Endothelial cell of umbilical vein (primary cell): ENCODE results near the gene ARHGEF11. TPM values are rescaled to one million over a fixed set of nuclear protein-coding genes. Genes with fewer than 3 reads are reported as not detected.
A peak's percentile ranks its signal among the peaks of the same experiment; 100 is the strongest.

Experiments used
- BruUV-seq: library from RNA; stranded (reverse); fragments of 400-500 nt; replicated peaks from 2 replicates; lab custom pipeline; 2021; lab: Mats Ljungman, UMichigan
- CTCF ChIA-PET: fragments of 300-600, 350-600 bp; sonication (Branson Sonifier 250); formaldehyde crosslinking; loops from one replicate; lab custom pipeline; 2021; ENCODE audit warnings: antibody characterized with exemption, inconsistent platforms; lab: Charles Lee
- POLR2A ChIA-PET: fragments of 300-600, 350-600 bp; sonication (Branson Sonifier 250); formaldehyde crosslinking; loops from one replicate; lab custom pipeline; 2021; ENCODE audit warnings: antibody characterized with exemption, inconsistent platforms; lab: Charles Lee
- DNase-seq: peaks from one replicate; pipeline ENCODE4 v3.0.0-alpha.2; 2011; ENCODE audit warnings: low read depth, low spot score
- FAIRE-seq: peaks from 2 replicates; lab custom pipeline; 2011; peaks lifted over from hg19 to GRCh38; lab: Jason Lieb, UNC
- H2AFZ ChIP-seq: 2 replicates; pipeline ENCODE4 v1.6.0; 2012; ENCODE audit warnings: low read depth, low read length, control low read depth, inconsistent platforms
- H3K27ac ChIP-seq: 2 replicates; pipeline ENCODE4 v1.5.1; 2011; ENCODE audit warnings: low read depth, mild to moderate bottlenecking, control low read depth, low read length, moderate library complexity; ENCODE audit not compliant: insufficient read depth
- H3K27me3 ChIP-seq, 2 experiments: 2 replicates each; pipeline versions ENCODE4 v1.6.0 to v1.6.1; 2011; ENCODE audit warnings: low read length in 2 of 2, mixed read lengths in 1 of 2; ENCODE audit not compliant: control insufficient read depth in 2 of 2, insufficient read depth in 2 of 2
- H3K36me3 ChIP-seq, 2 experiments: 2 replicates in 1 of 2; 3 replicates in 1 of 2; pipeline ENCODE4 v1.5.1; 2011; ENCODE audit warnings: low read length in 2 of 2, mild to moderate bottlenecking in 1 of 2, moderate library complexity in 1 of 2; ENCODE audit not compliant: control insufficient read depth in 2 of 2, insufficient read depth in 2 of 2; ENCODE audit errors: extremely low read depth in 1 of 2
- H3K4me1 ChIP-seq: 3 replicates; pipeline ENCODE4 v1.5.1; 2011; ENCODE audit warnings: mild to moderate bottlenecking, low read length; ENCODE audit not compliant: control insufficient read depth, insufficient read depth; ENCODE audit errors: extremely low read depth
- H3K4me2 ChIP-seq: 2 replicates; pipeline ENCODE4 v1.6.1; 2011; ENCODE audit warnings: low read length, control low read depth, mixed read lengths; ENCODE audit not compliant: insufficient read depth
- H3K4me3 ChIP-seq, 3 experiments: fragments of 200-600 bp in 1 of 3; sonication (generic), shearing (Covaris generic) in 1 of 3; replicated peaks in 1 of 3; 2 replicates each; pipeline ENCODE4 v1.5.1; 2011 to 2016; ENCODE audit warnings: control low read depth in 3 of 3, low read length in 3 of 3, mild to moderate bottlenecking in 2 of 3, inconsistent platforms in 1 of 3, low read depth in 1 of 3, moderate library complexity in 1 of 3; ENCODE audit not compliant: insufficient read depth in 1 of 3
- H3K79me2 ChIP-seq: 2 replicates; pipeline ENCODE4 v1.6.0; 2012; ENCODE audit warnings: low read length, inconsistent platforms; ENCODE audit not compliant: control insufficient read depth, insufficient read depth
- H3K9ac ChIP-seq: replicated peaks from 2 replicates; pipeline ENCODE3; 2011; ENCODE audit warnings: low read length, control low read depth; ENCODE audit not compliant: insufficient read depth; ENCODE audit errors: extremely low read depth
- H3K9me1 ChIP-seq: replicated peaks from 3 replicates; pipeline ENCODE4 v1.6.0; 2011; ENCODE audit warnings: mild to moderate bottlenecking, low read length; ENCODE audit not compliant: control insufficient read depth, insufficient read depth; ENCODE audit errors: extremely low read depth
- H3K9me3 ChIP-seq: replicated peaks from 2 replicates; pipeline ENCODE4 v1.5.1; 2012; ENCODE audit warnings: low read length, inconsistent platforms; ENCODE audit not compliant: control insufficient read depth, insufficient read depth
- H4K20me1 ChIP-seq: replicated peaks from 2 replicates; pipeline ENCODE3; 2011; ENCODE audit warnings: mild to moderate bottlenecking, low read length; ENCODE audit not compliant: control insufficient read depth, insufficient read depth; ENCODE audit errors: extremely low read depth
- FOS ChIP-seq: IDR thresholded peaks from 2 replicates; pipeline ENCODE4 v1.6.1; 2011; ENCODE audit warnings: mild to moderate bottlenecking, low read length, moderate library complexity, borderline replicate concordance; ENCODE audit not compliant: insufficient read depth
- GATA2 ChIP-seq: IDR thresholded peaks from 2 replicates; pipeline ENCODE4 v1.7.0; 2011; ENCODE audit warnings: low read depth, mild to moderate bottlenecking, moderate library complexity, mixed read lengths, low read length; ENCODE audit not compliant: insufficient read length, insufficient read depth
- JUN ChIP-seq: IDR thresholded peaks from 2 replicates; pipeline ENCODE4 v1.6.1; 2011; ENCODE audit warnings: borderline replicate concordance, low read depth; ENCODE audit not compliant: insufficient read length, insufficient read depth
- MYC ChIP-seq: IDR thresholded peaks from one replicate; pipeline ENCODE4 v1.6.1; 2011; ENCODE audit warnings: mild to moderate bottlenecking, low read depth, low read length
- POLR2A ChIP-seq: IDR thresholded peaks from 2 replicates; pipeline ENCODE4 v1.6.1; 2012; ENCODE audit warnings: low read depth, mild to moderate bottlenecking, control low read depth, low read length
- POLR2AphosphoS5 ChIP-seq: IDR thresholded peaks from 2 replicates; pipeline ENCODE4 v1.6.1; 2012; ENCODE audit warnings: low read depth, mild to moderate bottlenecking, control low read depth, low read length, moderate library complexity; ENCODE audit not compliant: insufficient read depth
- dilution Hi-C: fragments of 300-500 bp; cut with MboI; formaldehyde crosslinking; loops from one replicate; pipeline ENCODE4 v1.15.0; 2019; ENCODE audit warnings: low sequenced_read_pairs; ENCODE audit not compliant: extremely low pct_ligation_motif_present
- intact Hi-C: fragments of 100-400 bp; cut with micrococcal nuclease; formaldehyde crosslinking; loops from one replicate; pipeline ENCODE4 v1.10.0; 2022
- polyA plus RNA-seq, 4 experiments: library from polyadenylated mRNA; depleted of rRNA in 3 of 4; stranded (reverse) in 3 of 4; unstranded in 1 of 4; fragments of >200 nt; gene quantifications; 2 replicates each; pipeline versions ENCODE4 v1.2.1 to v1.2.3, GENCODE V29; 2011 to 2012; ENCODE audit warnings: missing spikeins in 1 of 4
- total RNA-seq: library from RNA; stranded (reverse); gene quantifications from 2 replicates; pipeline ENCODE4 v1.2.3, GENCODE V29; 2021
- TF ChIP-seq, protein P1 (sequence below), 2 donors: IDR thresholded peaks; 1 replicate in 1 of 2; 2 replicates in 1 of 2; pipeline ENCODE4 v1.5.1; 2011; ENCODE audit warnings: low read length in 2 of 2, mild to moderate bottlenecking in 2 of 2, moderate library complexity in 2 of 2, control low read depth in 1 of 2, inconsistent platforms in 1 of 2, low read depth in 1 of 2; ENCODE audit not compliant: insufficient read depth in 1 of 2; ENCODE audit errors: extremely low read depth in 1 of 2

ARHGEF11 gene
- total and polyA plus RNA-seq, 2 donors (not counting 3 experiments of a cell fraction or from before 2014, with no cell fraction given): 18.2 to 28.0 TPM

- no peaks in the 10 kb centered on the region for H4K20me1 ChIP-seq
- TF ChIP-seq, protein P1, sequence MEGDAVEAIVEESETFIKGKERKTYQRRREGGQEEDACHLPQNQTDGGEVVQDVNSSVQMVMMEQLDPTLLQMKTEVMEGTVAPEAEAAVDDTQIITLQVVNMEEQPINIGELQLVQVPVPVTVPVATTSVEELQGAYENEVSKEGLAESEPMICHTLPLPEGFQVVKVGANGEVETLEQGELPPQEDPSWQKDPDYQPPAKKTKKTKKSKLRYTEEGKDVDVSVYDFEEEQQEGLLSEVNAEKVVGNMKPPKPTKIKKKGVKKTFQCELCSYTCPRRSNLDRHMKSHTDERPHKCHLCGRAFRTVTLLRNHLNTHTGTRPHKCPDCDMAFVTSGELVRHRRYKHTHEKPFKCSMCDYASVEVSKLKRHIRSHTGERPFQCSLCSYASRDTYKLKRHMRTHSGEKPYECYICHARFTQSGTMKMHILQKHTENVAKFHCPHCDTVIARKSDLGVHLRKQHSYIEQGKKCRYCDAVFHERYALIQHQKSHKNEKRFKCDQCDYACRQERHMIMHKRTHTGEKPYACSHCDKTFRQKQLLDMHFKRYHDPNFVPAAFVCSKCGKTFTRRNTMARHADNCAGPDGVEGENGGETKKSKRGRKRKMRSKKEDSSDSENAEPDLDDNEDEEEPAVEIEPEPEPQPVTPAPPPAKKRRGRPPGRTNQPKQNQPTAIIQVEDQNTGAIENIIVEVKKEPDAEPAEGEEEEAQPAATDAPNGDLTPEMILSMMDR (IDR thresholded peaks at IDR 0.05; ENCODE audit: extremely low read depth in 1 of 2, insufficient read depth in 1 of 2, low read depth in 1 of 2, low read length in 2 of 2): no peak
- TF ChIP-seq POLR2AphosphoS5 (peak; percentile 3), GATA2 (no peak), MYC (no peak), FOS (peak; percentile 43), POLR2A (peak; percentile 53), JUN (peak; percentile 16)
- H3K4me3 ChIP-seq: peak overlapping the region in 1 of 3 experiments; percentile 34
- peaks cover 84% of the 10 kb centered on the region for H3K79me2 ChIP-seq
- POLR2A ChIA-PET: no interaction called here
- no peaks in the 10 kb centered on the region for H3K9me3 ChIP-seq
- H3K27me3 ChIP-seq: no peaks in the 10 kb centered on the region
- TSS peak; percentile 62 for BruUV-seq
- peak overlapping the region; percentile 96 for H3K4me2 ChIP-seq
- dilution Hi-C loops (no loop called here), intact Hi-C loops (loop anchor here (2.0 to 10.0 kb wide), 2 partner anchors 236 to 392 kb away; partner anchors contain the start of gene MEF2D)
- H3K27ac ChIP-seq: peak overlapping the region; percentile 95
- FAIRE-seq (no peak), DNase-seq (peak; percentile 61)
- peak overlapping the region; percentile 84 for H3K9ac ChIP-seq
- peaks cover 75% of the 10 kb centered on the region for H3K4me1 ChIP-seq
- H3K36me3 ChIP-seq: no peaks in the 10 kb centered on the region
- CTCF ChIA-PET: interaction anchor here (0.9 to 2.8 kb wide), 7 partner anchors 7 to 208 kb away, joined by 3 to 14 read pairs (median 6); partner anchors contain the start of gene LRRC71
- H2AFZ ChIP-seq: no peak overlapping the region
- H3K9me1 ChIP-seq: no peaks in the 10 kb centered on the region
These were observed 148.3 kb downstream of the ARHGEF11 start for GRCh38 chr1:156897078-156897825.
